Liver (tissue), 3 donors: ENCODE measurements around the gene ZNF664.

Experiments used
- ATF3 ChIP-seq: IDR thresholded peaks from 2 replicates; pipeline ENCODE4 v1.6.1; 2016; ENCODE audit warnings: antibody characterized with exemption
- CTCF ChIP-seq: fragments of 150-350 bp; IDR thresholded peaks from 2 replicates; pipeline ENCODE4 v1.5.1; 2017; ENCODE audit warnings: improper control_type of control experiment, low read depth, low read length; ENCODE audit not compliant: missing input control
- EGR1 ChIP-seq, 2 donors: IDR thresholded peaks; 2 replicates each; pipeline ENCODE4 v1.6.1; 2016 to 2018; ENCODE audit warnings: antibody characterized with exemption in 2 of 2, low read depth in 2 of 2
- FOXA2 ChIP-seq: IDR thresholded peaks from 2 replicates; pipeline ENCODE4 v1.6.1; 2016; ENCODE audit warnings: antibody characterized with exemption
- HNF4A ChIP-seq, 2 donors: conservative IDR thresholded peaks; 2 replicates each; pipeline ENCODE4 v1.6.1; 2016; ENCODE audit warnings: antibody characterized with exemption in 2 of 2, mild to moderate bottlenecking in 2 of 2
- MAX ChIP-seq: IDR thresholded peaks from 2 replicates; pipeline ENCODE4 v1.6.1; 2016; ENCODE audit warnings: antibody characterized with exemption
- NR2F2 ChIP-seq: IDR thresholded peaks from 2 replicates; pipeline ENCODE4 v1.6.1; 2016; ENCODE audit warnings: antibody characterized with exemption
- RAD21 ChIP-seq, 2 donors: IDR thresholded peaks; 2 replicates each; pipeline ENCODE4 v1.6.1; 2016; ENCODE audit warnings: antibody characterized with exemption in 2 of 2, mild to moderate bottlenecking in 2 of 2
- REST ChIP-seq: IDR thresholded peaks from 2 replicates; pipeline ENCODE4 v1.6.1; 2016; ENCODE audit warnings: antibody characterized with exemption, mild to moderate bottlenecking
- SP1 ChIP-seq: IDR thresholded peaks from 2 replicates; pipeline ENCODE4 v1.6.1; 2018; ENCODE audit warnings: antibody characterized with exemption, mild to moderate bottlenecking
- TAF1 ChIP-seq: conservative IDR thresholded peaks from 2 replicates; pipeline ENCODE4 v1.6.1; 2016; ENCODE audit warnings: antibody characterized with exemption, mild to moderate bottlenecking
- YY1 ChIP-seq: IDR thresholded peaks from 2 replicates; pipeline ENCODE4 v1.6.1; 2016; ENCODE audit warnings: antibody characterized with exemption, mild to moderate bottlenecking
- ZBTB33 ChIP-seq: IDR thresholded peaks from 2 replicates; pipeline ENCODE4 v1.6.1; 2016; ENCODE audit warnings: antibody characterized with exemption
- donor health status: healthy.
- donor health status: healthy.

- TF ChIP-seq CTCF, result no peak
- TF ChIP-seq MAX, result no peak
- TF ChIP-seq RAD21 (IDR thresholded peaks at IDR 0.05), result no peak
- TF ChIP-seq NR2F2, result no peak
- TF ChIP-seq TAF1, result no peak
- no peak for TF ChIP-seq ATF3
- TF ChIP-seq REST, result no peak
- no peak for TF ChIP-seq EGR1 (IDR thresholded peaks at IDR 0.05; ENCODE audit: low read depth in 2 of 2)
- no peak for TF ChIP-seq SP1
- TF ChIP-seq ZBTB33, result no peak
- no peak for TF ChIP-seq YY1
- TF ChIP-seq FOXA2, result no peak
- TF ChIP-seq HNF4A (conservative IDR thresholded peaks at IDR 0.05), result no peak
These were observed 37.1 kb upstream of the ZNF664 start for GRCh38 chr12:123935956-123936355.
